NCI-H510A treated with DMSO at 0.1 percent for 48 hours (cell line): ENCODE results near the gene PLXND1.

ENCODE experiments used
- DNase-seq: peaks from one replicate; lab custom pipeline; 2025; lab: John Stamatoyannopoulos, UW

PLXND1 gene

DNA sequence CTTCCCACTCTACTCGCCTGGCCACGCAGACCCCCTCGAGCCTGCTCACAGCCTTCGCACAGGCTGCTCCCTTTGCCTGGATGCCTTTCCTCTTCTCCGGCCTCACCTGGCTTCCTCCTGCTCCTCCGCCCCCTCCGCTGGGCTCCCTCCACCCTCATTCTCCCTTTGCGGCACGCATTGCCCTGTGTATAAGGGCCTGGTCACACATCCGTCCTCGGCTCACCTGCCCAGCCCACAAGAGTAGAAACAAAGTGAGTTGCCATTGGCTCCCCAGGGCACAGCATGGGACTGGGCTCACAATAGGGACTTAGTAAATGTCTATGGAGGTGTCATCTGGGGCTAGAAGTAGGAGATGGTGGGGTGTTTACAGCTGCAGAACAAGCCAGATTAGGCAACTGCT lies 4.2 kb downstream of the PLXND1 start:
- DNase-seq, result peak; percentile 69

DNA sequence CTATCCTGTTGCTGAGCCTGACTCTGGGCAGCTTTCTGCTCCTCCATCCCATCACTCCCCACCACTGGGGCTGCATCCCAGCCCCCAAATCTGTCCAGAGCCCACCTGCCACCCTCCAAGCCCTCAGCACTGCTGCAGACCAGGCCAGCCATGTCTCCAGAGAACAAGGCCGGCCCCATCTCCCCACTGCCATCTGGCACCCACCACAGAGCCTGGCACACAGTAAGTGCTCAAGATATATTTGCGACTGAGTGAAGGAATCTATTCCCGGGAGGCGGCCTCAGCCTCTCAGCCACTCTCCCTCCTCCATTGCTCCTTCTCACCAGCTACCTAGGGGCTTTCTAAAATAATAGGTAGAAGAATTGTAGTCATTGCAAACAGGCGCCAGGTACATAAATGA lies 4.8 kb downstream of the PLXND1 start:
- no peak for DNase-seq

GRCh38 chr3:129600348-129600747 lies 6.1 kb downstream of the PLXND1 start:
- no peak for DNase-seq

DNA sequence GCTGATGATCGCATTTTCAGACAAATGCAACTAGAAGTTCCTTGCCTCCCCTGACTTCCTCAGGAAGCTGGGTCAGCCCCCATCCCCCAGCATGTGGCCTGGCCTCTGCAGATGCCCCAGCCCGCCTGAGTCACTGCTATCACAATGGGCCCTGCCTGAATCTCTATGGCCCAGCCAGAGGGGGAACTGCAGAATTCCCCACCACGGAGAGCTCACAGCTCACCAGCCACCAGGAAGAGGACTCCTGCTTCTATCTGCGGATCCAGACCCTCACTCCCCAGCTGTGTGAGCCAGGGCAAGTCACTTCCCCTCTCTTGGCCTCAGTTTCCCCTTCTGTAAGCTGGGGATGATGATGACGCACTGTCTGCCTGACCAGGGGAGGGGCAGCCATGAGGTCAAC lies 6.9 kb downstream of the PLXND1 start:
- DNase-seq, result no peak

- no peak for DNase-seq
Observed at GRCh38 chr3:129599073-129599472, 7.4 kb downstream of the PLXND1 start.

GRCh38 chr3:129598484-129598883 lies 8.0 kb downstream of the PLXND1 start:
- no peak for DNase-seq

DNA sequence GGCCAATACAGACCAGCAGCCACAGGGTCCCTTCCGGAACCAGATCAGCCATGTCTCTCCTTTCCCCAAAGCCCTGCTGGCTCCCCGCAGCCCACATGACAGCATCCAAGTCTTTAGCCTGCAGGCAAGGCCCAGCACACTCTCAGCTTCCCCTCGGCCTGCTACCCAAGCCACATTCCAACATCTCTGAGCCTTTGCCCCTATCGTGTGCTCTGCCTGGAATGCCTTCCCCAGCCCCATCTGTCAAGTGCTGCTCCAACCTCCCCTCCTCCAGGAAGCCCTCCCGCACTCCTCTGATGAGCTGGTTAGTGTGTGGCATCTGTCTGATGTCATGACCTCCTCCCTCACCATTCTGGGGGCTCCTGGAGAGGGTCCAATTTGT lies 8.5 kb downstream of the PLXND1 start:
- DNase-seq, result no peak

- peak; percentile 68 for DNase-seq
Observed at GRCh38 chr3:129597087-129597999, 9.1 kb downstream of the PLXND1 start.

DNA sequence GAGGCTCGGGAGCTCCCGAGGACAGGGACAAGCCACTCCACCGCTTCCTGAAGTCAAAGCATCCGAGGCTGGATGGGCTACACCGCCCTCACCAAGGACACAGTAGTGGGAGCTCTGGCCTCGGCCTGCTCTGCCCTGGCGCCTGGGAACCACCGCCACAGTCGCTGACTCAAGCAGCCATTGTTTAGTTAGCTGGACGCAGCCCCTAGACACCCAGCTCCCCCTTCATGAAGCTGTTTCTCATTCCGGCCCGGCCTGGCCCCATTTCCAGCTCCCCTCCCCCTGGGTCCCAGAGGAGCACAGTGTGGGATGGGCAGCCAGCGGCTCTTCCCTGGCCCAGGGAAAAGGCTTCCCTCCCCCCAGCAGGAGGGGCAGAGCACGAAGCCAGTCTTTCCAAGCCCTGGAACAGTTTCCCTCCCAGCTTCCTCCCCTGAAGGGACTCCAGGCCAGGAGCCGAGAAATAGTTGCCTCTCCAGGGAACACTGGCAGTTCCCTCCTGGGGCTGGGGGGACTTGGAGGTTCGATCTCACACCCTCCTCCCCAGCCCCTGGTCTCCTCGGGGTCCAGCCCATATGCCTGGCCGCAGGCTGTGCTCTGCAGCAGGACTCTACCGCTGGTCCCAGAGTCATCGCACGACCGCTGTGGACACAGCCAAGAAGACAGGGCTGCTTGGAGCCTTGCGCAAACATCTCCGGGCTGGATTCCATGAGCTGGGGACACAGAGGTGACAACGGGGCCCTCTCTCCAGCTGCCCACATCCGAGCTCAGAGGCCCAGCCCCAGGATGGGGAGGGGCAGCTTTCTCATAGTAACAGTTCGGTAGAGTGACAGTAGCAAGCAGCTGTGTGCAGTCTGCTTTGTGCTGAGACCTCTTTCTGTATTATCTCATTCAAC lies 10.0 kb downstream of the PLXND1 start:
- DNase-seq, result peak; percentile 90

GRCh38 chr3:129595544-129596193 lies 10.8 kb downstream of the PLXND1 start:
- DNase-seq, result no peak

- no peak for DNase-seq
Observed at GRCh38 chr3:129594907-129595390, 11.5 kb downstream of the PLXND1 start.

DNA sequence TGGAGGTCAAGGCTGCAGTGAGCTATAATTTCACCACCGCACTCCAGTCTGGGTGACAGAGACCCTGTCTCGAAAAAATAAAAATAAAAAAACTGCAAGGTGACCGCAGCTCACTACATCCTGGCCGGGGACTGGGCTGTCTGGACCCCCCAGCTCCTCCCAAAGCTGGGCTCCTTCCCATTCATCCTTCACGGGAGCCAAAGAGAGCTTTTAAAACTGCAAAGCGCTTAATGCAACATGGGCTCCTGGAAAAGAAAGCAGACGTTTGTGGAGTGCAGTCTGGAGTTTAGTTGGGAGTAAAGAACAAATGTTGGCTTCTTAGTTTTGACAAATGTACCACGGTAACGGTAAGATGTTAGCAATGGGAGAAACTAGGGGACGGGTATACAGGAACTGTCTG lies 12.1 kb downstream of the PLXND1 start:
- DNase-seq, result no peak

GRCh38 chr3:129593595-129594339 lies 12.7 kb downstream of the PLXND1 start:
- peak; percentile 98 for DNase-seq

DNA sequence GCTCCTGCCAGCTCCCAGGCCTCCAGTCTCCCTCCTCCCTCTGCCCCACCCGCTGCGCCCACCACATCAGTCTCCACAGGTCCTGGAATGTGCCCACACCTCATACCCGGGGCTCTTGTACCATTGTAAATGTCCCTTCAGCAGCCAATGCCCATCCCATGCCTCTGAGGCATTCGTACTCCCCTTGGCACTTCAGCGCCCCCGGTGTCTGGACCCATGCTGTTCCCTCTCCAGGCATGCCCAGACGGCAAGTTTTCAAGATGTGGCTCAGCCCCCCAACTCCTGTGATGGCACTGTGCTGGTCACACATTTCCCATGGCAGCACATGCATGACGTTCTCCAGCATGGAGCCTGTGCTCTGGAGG lies 13.3 kb downstream of the PLXND1 start:
- no peak for DNase-seq

- DNase-seq, result peak; percentile 20
Observed at GRCh38 chr3:129592381-129593131, 13.9 kb downstream of the PLXND1 start.

DNA sequence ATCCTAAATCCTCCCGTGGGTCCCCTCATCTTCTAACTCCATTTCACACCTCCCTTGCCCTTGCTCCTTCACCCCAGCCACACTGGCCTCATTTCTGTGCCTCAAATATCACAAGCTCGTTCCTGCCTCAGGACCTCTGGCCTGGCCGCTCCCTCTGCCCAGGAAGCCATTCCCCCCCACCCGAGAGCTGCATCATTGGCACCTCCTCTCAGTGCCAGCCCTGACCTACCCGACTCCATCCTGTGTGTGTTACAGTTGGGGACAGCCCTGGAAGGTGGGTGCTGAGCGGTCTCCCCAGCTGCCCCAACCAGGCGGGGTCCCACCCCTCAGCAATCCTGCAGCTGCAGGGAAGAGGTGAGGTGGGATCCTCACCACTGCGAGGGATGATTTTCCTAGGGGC lies 14.5 kb downstream of the PLXND1 start:
- no peak for DNase-seq

- no peak for DNase-seq
Observed at GRCh38 chr3:129590215-129590614, 16.3 kb downstream of the PLXND1 start.

- no peak for DNase-seq
Observed at GRCh38 chr3:129587566-129588210, 18.8 kb downstream of the PLXND1 start.

- no peak for DNase-seq
Observed at GRCh38 chr3:129586746-129587430, 19.6 kb downstream of the PLXND1 start.
